CD14-positive monocyte (primary cell): ENCODE measurements around the gene SFMBT2. TPM values are rescaled to one million over a fixed set of nuclear protein-coding genes. Genes with fewer than 3 reads are reported as not detected.

Experiments used
- DNase-seq, 3 donors: peaks; one replicate each; pipeline ENCODE4 v3.0.0-alpha.2; 2011 to 2022
- H2AFZ ChIP-seq: 2 replicates; pipeline ENCODE4 v1.6.0; 2012; ENCODE audit warnings: mild to moderate bottlenecking, low read depth, low read length, inconsistent platforms; ENCODE audit not compliant: insufficient read depth, poor library complexity, severe bottlenecking
- H3K27ac ChIP-seq, 2 donors: 1 replicate in 1 of 2; 2 replicates in 1 of 2; pipeline ENCODE4 v1.5.1; 2012 to 2013; ENCODE audit warnings: low read length in 2 of 2, control low read depth in 1 of 2, inconsistent platforms in 1 of 2, low read depth in 1 of 2, mild to moderate bottlenecking in 1 of 2
- H3K27me3 ChIP-seq, 2 donors: one replicate each; pipeline versions ENCODE4 v1.6.0 to v1.6.1; 2011 to 2013; ENCODE audit warnings: low read length in 2 of 2; ENCODE audit not compliant: control insufficient read depth in 2 of 2, insufficient read depth in 2 of 2
- H3K36me3 ChIP-seq, 2 donors: replicated peaks in 1 of 2; 1 replicate in 1 of 2; 2 replicates in 1 of 2; pipeline versions ENCODE4 v1.5.1 to v1.6.1; 2012 to 2013; ENCODE audit warnings: low read length in 2 of 2, control low read depth in 1 of 2, inconsistent platforms in 1 of 2, mild to moderate bottlenecking in 1 of 2; ENCODE audit not compliant: insufficient read depth in 2 of 2, control insufficient read depth in 1 of 2
- H3K4me1 ChIP-seq, 2 donors: 1 replicate in 1 of 2; 2 replicates in 1 of 2; pipeline versions ENCODE4 v1.5.1 to v1.6.1; 2012 to 2013; ENCODE audit warnings: low read length in 2 of 2, control low read depth in 1 of 2, inconsistent platforms in 1 of 2, mild to moderate bottlenecking in 1 of 2, moderate library complexity in 1 of 2; ENCODE audit not compliant: insufficient read depth in 2 of 2, control insufficient read depth in 1 of 2
- H3K4me2 ChIP-seq: replicated peaks from 2 replicates; pipeline ENCODE3; 2012; ENCODE audit warnings: low read length, moderate library complexity, mild to moderate bottlenecking; ENCODE audit not compliant: poor library complexity, severe bottlenecking; ENCODE audit errors: extremely low read depth
- H3K4me3 ChIP-seq, 3 experiments: fragments of 200-600 bp in 1 of 3; sonication (generic) in 1 of 3; replicated peaks in 1 of 3; 1 replicate in 2 of 3; 2 replicates in 1 of 3; pipeline ENCODE4 v1.5.1; 2011 to 2013; ENCODE audit warnings: low read length in 3 of 3, mild to moderate bottlenecking in 3 of 3, control low read depth in 2 of 3, low read depth in 2 of 3, inconsistent platforms in 1 of 3, moderate library complexity in 1 of 3
- H3K79me2 ChIP-seq: 2 replicates; pipeline ENCODE4 v1.6.0; 2012; ENCODE audit warnings: mild to moderate bottlenecking, control low read depth, inconsistent platforms, low read length, moderate library complexity; ENCODE audit not compliant: insufficient read depth
- H3K9ac ChIP-seq: 2 replicates; pipeline ENCODE4 v1.6.0; 2017; ENCODE audit warnings: low read length, mild to moderate bottlenecking; ENCODE audit not compliant: insufficient read depth, poor library complexity, severe bottlenecking
- H3K9me3 ChIP-seq, 2 donors: replicated peaks in 1 of 2; 1 replicate in 1 of 2; 2 replicates in 1 of 2; pipeline versions ENCODE4 v1.5.1 to v1.6.1; 2012 to 2013; ENCODE audit warnings: low read length in 2 of 2, control low read depth in 1 of 2; ENCODE audit not compliant: control insufficient read depth in 1 of 2, insufficient read depth in 1 of 2
- H4K20me1 ChIP-seq: 2 replicates; pipeline ENCODE4 v1.6.0; 2012; ENCODE audit warnings: mild to moderate bottlenecking, low read length, control low read depth, moderate library complexity; ENCODE audit not compliant: insufficient read depth
- H3K27ac Mint-ChIP-seq, 7 donors: one replicate each; pipeline ENCODE4 v1.8.0; 2020; ENCODE audit warnings: mild to moderate bottlenecking in 7 of 7, mixed read lengths in 7 of 7, moderate library complexity in 6 of 7, inconsistent platforms in 2 of 7
- H3K27me3 Mint-ChIP-seq, 3 donors: one replicate each; pipeline ENCODE4 v1.8.0; 2021 to 2022; ENCODE audit warnings: low read depth in 3 of 3, mild to moderate bottlenecking in 3 of 3, mixed read lengths in 3 of 3, moderate library complexity in 3 of 3, inconsistent platforms in 1 of 3
- H3K36me3 Mint-ChIP-seq, 2 donors: one replicate each; pipeline ENCODE4 v1.8.0; 2020; ENCODE audit warnings: mixed read lengths in 2 of 2, inconsistent platforms in 1 of 2, mild to moderate bottlenecking in 1 of 2
- H3K4me1 Mint-ChIP-seq: one replicate; pipeline ENCODE4 v1.8.0; 2020; ENCODE audit warnings: mild to moderate bottlenecking, mixed read lengths
- H3K4me3 Mint-ChIP-seq, 2 donors: one replicate each; pipeline ENCODE4 v1.8.0; 2020; ENCODE audit warnings: mild to moderate bottlenecking in 2 of 2, mixed read lengths in 2 of 2, moderate library complexity in 1 of 2
- H3K9me3 Mint-ChIP-seq, 7 donors: one replicate each; pipeline ENCODE4 v1.8.0; 2020 to 2022; ENCODE audit warnings: mixed read lengths in 7 of 7, mild to moderate bottlenecking in 6 of 7, moderate library complexity in 6 of 7, inconsistent platforms in 2 of 7
- CTCF ChIP-seq: fragments of 200-600 bp; IDR thresholded peaks from one replicate; pipeline ENCODE4 v1.8.0; 2022; ENCODE audit warnings: antibody characterized with exemption, mild to moderate bottlenecking
- WGBS: methylation state at CpG from one replicate; pipeline ENCODE4 v1.1.5; 2013; ENCODE audit warnings: missing lambda C conversion rate; ENCODE audit not compliant: insufficient coverage; 5-methylcytosine and 5-hydroxymethylcytosine counted together
- intact Hi-C, 2 donors: fragments of 100-400 bp; cut with micrococcal nuclease; formaldehyde crosslinking; loops; one replicate each; pipeline versions ENCODE4 v1.15.0 to v1.15.1; 2023
- polyA plus RNA-seq, 3 donors: library from polyadenylated mRNA; depleted of rRNA in 1 of 3; unstranded in 2 of 3; stranded (reverse) in 1 of 3; fragments of 300-500 nt in 2 of 3; fragments of >200 nt in 1 of 3; fragmentation: Illumina TruSeq in 2 of 3; gene quantifications; 1 replicate in 2 of 3; 2 replicates in 1 of 3; pipeline ENCODE4 v1.2.3, GENCODE V29; 2012 to 2021

SFMBT2 gene
- polyA plus RNA-seq, 3 donors, result 0.53 to 10.9 (median 1.6) TPM

GRCh38 chr10:7438196-7438986 is 27.6 kb upstream of the SFMBT2 start:
- Mint-ChIP-seq H3K36me3 (no peaks in the 10 kb centered on the region), H3K27ac (no peak overlapping the region), H3K27me3 (peaks cover 0 to 2% (median 2%) of the 10 kb centered on the region in 3 donors), H3K4me3 (peak overlapping the region; percentile 43 to 90), H3K4me1 (peaks cover 40% of the 10 kb centered on the region), H3K9me3 (peaks cover 0 to 1% (median 0%) of the 10 kb centered on the region in 7 donors)
- Histone ChIP-seq H3K36me3 (no peaks in the 10 kb centered on the region), H3K9ac (no peak overlapping the region), H3K4me1 (peaks cover 29 to 30% of the 10 kb centered on the region in 2 donors), H3K79me2 (no peaks in the 10 kb centered on the region), H3K27ac (no peak overlapping the region), H2AFZ (peak overlapping the region; percentile 43), H3K9me3 (no peaks in the 10 kb centered on the region), H4K20me1 (no peaks in the 10 kb centered on the region), H3K4me3 (peak overlapping the region in 1 of 3 experiments; percentile 25), H3K4me2 (peak overlapping the region; percentile 39), H3K27me3 (no peaks in the 10 kb centered on the region)
- WGBS, result 4% methylated on average over 11 of the region's 19 CpGs
- DNase-seq, result peak in 1 of 3 donors; percentile 9
- no peak for TF ChIP-seq CTCF
- intact Hi-C loops, result no loop called here

GRCh38 chr10:7436490-7437100 is 25.8 kb upstream of the SFMBT2 start:
- Histone ChIP-seq H3K79me2 (no peaks in the 10 kb centered on the region), H3K4me1 (peaks cover 29 to 30% of the 10 kb centered on the region in 2 donors), H3K9ac (no peak overlapping the region), H3K27me3 (no peaks in the 10 kb centered on the region), H3K27ac (no peak overlapping the region), H2AFZ (no peak overlapping the region), H4K20me1 (no peaks in the 10 kb centered on the region), H3K36me3 (no peaks in the 10 kb centered on the region), H3K4me2 (no peak overlapping the region), H3K4me3 (no peak overlapping the region), H3K9me3 (no peaks in the 10 kb centered on the region)
- peak overlapping the region in 3 of 7 donors; percentile 13 to 77 (median 22) for H3K27ac Mint-ChIP-seq
- no CpG with 5 or more reads among the region's 3 CpGs for WGBS
- H3K4me3 Mint-ChIP-seq, result no peak overlapping the region
- H3K27me3 Mint-ChIP-seq, result peaks cover 1 to 6% (median 3%) of the 10 kb centered on the region in 3 donors
- intact Hi-C loops, result no loop called here
- peaks cover 0 to 1% (median 0%) of the 10 kb centered on the region in 7 donors for H3K9me3 Mint-ChIP-seq
- no peak for TF ChIP-seq CTCF
- H3K36me3 Mint-ChIP-seq, result no peaks in the 10 kb centered on the region
- DNase-seq, result peak in 2 of 3 donors; percentile 35 to 63
- peaks cover 46% of the 10 kb centered on the region for H3K4me1 Mint-ChIP-seq
